GM23338 (cell line): Measurements from ENCODE around the gene SLC4A8.

Source experiments
- CTCF ChIP-seq, 2 experiments: fragments of 200-600 bp in 1 of 2; sonication (generic) in 1 of 2; conservative IDR thresholded peaks; 2 replicates each; pipeline versions ENCODE4 v1.5.1 to v1.6.1; 2016 to 2017; ENCODE audit warnings: antibody characterized with exemption in 2 of 2, low read depth in 2 of 2, mild to moderate bottlenecking in 2 of 2, moderate library complexity in 1 of 2
- EZH2 ChIP-seq: fragments of 200-600 bp; sonication (generic); IDR thresholded peaks from one replicate; pipeline ENCODE4 v1.8.0; 2017; ENCODE audit warnings: antibody characterized with exemption, mild to moderate bottlenecking, low read depth; ENCODE audit not compliant: unreplicated experiment
- EZH2phosphoT487 ChIP-seq: fragments of 200-600 bp; sonication (generic); IDR thresholded peaks from one replicate; pipeline ENCODE4 v1.8.1; 2018; ENCODE audit warnings: antibody characterized with exemption; ENCODE audit not compliant: unreplicated experiment
- JUNB ChIP-seq: IDR thresholded peaks from one replicate; pipeline ENCODE4 v1.6.1; 2016; ENCODE audit warnings: antibody characterized with exemption; ENCODE audit not compliant: unreplicated experiment
- NANOG ChIP-seq: IDR thresholded peaks from 2 replicates; pipeline ENCODE4 v1.6.1; 2016; ENCODE audit warnings: antibody characterized with exemption, borderline replicate concordance
- POLR2AphosphoS5 ChIP-seq: IDR thresholded peaks from 2 replicates; pipeline ENCODE4 v1.6.1; 2016; ENCODE audit warnings: antibody characterized with exemption, low read depth
- ZNF114 ChIP-seq: fragments of 250-450 bp; sonication (Bioruptor Pico); IDR thresholded peaks from 2 replicates; pipeline ENCODE4 v1.5.0; 2020; ENCODE audit warnings: mild to moderate bottlenecking, moderate library complexity
- TF ChIP-seq, protein P1 (sequence below): IDR thresholded peaks from one replicate; pipeline ENCODE4 v1.6.1; 2018; ENCODE audit warnings: antibody characterized with exemption; ENCODE audit not compliant: unreplicated experiment
- TF ChIP-seq, protein P2 (sequence below): IDR thresholded peaks from 2 replicates; pipeline ENCODE4 v1.6.1; 2016; ENCODE audit warnings: antibody characterized with exemption

- TF ChIP-seq EZH2: no peak
- no peak for TF ChIP-seq CTCF (conservative IDR thresholded peaks at IDR 0.05; ENCODE audit: low read depth in 2 of 2)
- no peak for TF ChIP-seq POLR2AphosphoS5
- TF ChIP-seq EZH2phosphoT487: no peak
- TF ChIP-seq JUNB: no peak
- TF ChIP-seq NANOG: no peak
- TF ChIP-seq, protein P1, sequence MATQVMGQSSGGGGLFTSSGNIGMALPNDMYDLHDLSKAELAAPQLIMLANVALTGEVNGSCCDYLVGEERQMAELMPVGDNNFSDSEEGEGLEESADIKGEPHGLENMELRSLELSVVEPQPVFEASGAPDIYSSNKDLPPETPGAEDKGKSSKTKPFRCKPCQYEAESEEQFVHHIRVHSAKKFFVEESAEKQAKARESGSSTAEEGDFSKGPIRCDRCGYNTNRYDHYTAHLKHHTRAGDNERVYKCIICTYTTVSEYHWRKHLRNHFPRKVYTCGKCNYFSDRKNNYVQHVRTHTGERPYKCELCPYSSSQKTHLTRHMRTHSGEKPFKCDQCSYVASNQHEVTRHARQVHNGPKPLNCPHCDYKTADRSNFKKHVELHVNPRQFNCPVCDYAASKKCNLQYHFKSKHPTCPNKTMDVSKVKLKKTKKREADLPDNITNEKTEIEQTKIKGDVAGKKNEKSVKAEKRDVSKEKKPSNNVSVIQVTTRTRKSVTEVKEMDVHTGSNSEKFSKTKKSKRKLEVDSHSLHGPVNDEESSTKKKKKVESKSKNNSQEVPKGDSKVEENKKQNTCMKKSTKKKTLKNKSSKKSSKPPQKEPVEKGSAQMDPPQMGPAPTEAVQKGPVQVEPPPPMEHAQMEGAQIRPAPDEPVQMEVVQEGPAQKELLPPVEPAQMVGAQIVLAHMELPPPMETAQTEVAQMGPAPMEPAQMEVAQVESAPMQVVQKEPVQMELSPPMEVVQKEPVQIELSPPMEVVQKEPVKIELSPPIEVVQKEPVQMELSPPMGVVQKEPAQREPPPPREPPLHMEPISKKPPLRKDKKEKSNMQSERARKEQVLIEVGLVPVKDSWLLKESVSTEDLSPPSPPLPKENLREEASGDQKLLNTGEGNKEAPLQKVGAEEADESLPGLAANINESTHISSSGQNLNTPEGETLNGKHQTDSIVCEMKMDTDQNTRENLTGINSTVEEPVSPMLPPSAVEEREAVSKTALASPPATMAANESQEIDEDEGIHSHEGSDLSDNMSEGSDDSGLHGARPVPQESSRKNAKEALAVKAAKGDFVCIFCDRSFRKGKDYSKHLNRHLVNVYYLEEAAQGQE: no peak
- TF ChIP-seq, protein P2, sequence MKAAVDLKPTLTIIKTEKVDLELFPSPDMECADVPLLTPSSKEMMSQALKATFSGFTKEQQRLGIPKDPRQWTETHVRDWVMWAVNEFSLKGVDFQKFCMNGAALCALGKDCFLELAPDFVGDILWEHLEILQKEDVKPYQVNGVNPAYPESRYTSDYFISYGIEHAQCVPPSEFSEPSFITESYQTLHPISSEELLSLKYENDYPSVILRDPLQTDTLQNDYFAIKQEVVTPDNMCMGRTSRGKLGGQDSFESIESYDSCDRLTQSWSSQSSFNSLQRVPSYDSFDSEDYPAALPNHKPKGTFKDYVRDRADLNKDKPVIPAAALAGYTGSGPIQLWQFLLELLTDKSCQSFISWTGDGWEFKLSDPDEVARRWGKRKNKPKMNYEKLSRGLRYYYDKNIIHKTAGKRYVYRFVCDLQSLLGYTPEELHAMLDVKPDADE: no peak
- no peak for TF ChIP-seq ZNF114 (CRISPR knock-in tag)
These were observed 31.9 kb upstream of the SLC4A8 start for GRCh38 chr12:51392556-51393237.
